HG03064 (cell line): ENCODE data around the gene TIMM22.
"Not testable (repeated sequence)": the region's sequence is repeated elsewhere in the genome, so short reads cannot be mapped to it uniquely, and the experiment has no call there.

Experiments
- ATAC-seq: cut with Tn5 transposase; IDR thresholded peaks from one replicate; pipeline ENCODE4 v1.9.1; 2021; ENCODE audit warnings: low read depth; ENCODE audit not compliant: unreplicated experiment

TIMM22 gene

GRCh38 chr17:1036171-1036844 is 39.4 kb downstream of the TIMM22 start:
- no peak for ATAC-seq

DNA sequence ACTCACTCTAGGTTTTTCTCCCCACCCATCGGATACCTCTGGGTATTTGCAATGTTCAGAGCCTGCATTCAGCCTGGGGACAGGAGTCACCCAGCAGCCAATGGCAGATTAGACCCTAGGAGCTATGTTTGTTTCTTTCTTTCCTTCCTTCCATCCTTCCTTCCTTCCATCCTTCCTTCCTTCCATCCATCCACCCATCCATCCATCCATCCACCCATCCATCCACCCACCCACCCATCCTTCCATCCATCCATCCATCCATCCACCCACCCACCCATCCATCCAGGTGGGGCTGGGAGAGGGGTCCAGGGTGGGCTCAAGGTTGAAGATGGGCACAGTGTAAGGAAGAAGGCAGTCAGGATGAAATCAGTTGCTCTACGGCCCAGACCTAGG is 39.9 kb downstream of the TIMM22 start:
- no peak for ATAC-seq

DNA sequence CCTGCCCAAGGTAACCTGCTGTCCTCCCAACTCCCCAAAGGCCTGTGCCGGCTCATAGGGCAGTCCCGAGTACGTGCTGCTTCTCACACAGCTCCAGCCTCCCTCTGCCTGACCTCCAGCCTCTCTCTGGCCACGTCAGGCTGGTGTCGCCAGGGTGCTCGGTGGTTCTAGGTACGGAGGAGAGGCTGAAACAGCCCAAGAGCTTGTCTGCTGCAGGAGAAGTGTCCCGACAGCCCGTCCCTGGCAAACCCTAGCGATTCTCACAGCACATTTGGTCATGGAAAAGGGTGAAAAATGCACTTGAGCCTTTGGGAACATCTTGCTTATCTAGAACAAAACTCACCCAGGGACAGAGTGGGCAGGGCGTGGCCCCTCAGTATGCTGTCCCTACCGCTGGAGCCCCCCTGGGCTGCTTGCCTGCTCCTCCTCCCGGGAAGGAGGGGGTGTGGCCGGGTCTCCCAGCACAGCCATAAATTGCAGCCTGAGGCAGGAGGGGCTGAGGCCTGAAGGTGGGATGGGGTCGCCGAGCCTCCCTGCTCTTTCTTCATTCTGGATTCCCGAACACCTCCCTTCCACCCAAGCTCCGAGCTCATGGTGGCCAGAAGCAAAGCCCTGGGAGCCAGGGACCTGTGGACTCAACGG is 40.4 kb downstream of the TIMM22 start:
- no peak for ATAC-seq

DNA sequence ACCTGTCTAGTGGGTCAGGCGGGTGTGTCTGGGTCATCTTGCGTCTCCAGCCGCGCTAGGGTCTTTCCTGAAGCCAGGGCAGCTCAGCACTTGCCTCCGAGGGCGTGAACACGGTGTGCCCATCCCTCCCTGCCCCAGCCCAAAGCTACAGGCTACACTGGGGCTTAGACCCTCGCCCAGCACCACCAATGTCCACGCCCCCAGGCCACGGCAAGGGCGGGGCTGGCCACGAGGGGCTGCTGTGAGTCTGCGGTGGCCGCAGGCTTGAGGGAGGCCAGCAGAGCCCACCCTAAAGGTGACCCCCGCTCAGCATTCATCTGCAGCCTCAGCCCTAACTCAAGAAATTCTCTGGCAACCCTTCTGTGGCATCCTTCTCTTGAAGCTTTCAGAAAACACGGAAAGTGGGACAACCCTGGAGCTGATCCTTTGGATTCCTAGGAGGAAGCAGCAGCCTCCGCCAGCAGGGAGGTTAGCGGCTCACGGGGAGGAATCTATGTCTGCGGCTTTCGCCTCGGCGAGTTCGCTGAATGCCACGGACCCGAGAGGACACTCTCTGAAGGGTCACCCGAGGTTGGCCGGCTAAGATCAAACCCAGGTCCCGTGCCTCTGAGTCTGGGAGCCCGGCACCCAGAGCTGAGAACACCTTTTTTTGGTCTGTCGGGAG is 41.7 kb downstream of the TIMM22 start:
- no peak for ATAC-seq

DNA sequence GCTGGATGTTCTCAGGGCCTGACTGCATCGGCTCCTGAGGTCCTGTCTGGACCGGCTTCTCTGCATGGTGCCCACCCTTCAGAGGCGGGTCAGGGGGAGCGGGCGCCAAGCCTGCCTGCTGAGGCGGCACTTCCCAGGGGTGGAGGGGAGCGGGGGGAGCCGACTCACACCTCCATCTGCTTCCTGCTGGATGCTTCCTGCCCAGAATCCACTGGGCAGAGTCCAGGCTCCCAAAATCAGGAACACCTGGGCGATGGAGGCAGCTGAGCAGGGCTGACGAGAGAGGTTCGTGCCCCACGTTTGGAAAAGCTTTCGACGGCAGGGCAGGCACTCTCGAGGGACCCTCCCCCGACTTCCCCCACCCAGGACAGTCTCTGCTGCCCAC is 42.2 kb downstream of the TIMM22 start:
- no peak for ATAC-seq

- ATAC-seq = no peak
Measured at GRCh38 chr17:1039511-1040215, 42.7 kb downstream of the TIMM22 start.

DNA sequence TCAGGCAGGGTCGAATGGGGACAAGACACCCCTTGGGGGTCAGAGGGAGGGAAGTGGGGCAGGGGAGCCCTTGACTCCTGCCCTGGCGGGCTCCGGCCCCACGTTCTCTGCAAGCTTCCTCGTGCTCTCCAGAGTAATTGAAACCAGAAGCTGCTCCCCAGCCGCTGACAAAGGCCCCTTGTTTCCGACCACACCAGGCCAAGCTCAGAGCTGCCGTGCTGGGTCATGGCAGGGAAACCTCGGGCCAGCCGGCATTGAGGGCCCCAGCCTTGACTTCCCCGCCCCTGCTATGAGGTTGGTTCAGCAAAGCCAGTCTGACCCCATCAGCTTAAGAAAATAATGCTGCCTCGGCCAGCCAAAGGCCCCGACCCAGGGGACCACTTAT is 43.3 kb downstream of the TIMM22 start:
- no peak for ATAC-seq

DNA sequence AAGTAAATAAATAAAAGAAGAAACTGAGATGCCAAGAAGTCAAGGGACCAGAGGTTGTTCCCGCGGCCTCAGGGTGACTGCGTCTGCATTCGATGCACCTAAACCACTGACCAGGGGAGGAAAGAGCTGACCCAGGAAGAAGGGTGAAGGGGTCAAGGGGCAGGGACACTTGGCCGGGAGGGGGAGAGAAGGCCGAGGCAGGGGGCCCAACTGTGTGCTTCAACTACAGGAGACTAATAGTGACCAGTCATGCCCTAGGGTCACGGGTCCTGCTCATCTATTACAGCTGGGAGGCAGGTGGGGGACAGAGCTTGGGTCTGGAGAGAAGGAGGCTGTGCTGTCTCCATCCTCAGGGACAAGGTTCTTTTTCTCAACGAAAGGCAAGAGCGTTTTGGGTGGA is 44.8 kb downstream of the TIMM22 start:
- no peak for ATAC-seq

GRCh38 chr17:1042486-1042885 is 45.6 kb downstream of the TIMM22 start:
- no peak for ATAC-seq

GRCh38 chr17:1043601-1044251 is 46.8 kb downstream of the TIMM22 start:
- no peak for ATAC-seq

DNA sequence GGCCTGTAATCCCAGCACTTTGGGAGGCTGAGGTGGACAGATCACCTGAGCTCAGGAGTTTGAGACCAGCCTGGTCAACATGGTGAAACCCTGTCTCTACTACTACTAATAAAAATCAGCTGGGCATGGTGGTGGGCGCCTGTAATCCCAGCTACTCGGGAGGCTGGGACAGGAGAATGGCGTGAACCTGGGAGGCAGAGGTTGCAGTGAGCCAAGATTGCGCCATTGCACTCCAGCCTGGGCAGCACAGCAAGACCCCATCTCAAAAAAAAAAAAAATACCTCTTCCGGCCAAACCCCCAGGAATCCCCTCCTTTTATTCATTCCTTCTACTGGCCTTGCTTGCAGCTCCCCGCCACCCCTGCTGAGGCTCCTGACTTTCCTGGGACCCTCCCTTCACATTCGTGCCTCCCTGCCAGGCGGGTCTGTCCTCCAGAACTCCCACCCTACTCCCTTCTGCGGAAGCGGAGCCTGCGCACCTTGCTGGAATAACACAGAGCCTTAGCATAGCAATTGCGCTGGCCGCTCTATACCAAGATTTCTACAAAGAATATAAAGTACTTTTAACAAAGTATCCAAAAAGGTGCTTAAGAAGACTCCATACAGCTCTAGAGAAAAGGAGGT is 47.6 kb downstream of the TIMM22 start:
- ATAC-seq = not testable (repeated sequence)

GRCh38 chr17:1045456-1045855 is 48.5 kb downstream of the TIMM22 start:
- ATAC-seq = no peak

- ATAC-seq = no peak
Measured at GRCh38 chr17:1047177-1047878, 50.4 kb downstream of the TIMM22 start.

DNA sequence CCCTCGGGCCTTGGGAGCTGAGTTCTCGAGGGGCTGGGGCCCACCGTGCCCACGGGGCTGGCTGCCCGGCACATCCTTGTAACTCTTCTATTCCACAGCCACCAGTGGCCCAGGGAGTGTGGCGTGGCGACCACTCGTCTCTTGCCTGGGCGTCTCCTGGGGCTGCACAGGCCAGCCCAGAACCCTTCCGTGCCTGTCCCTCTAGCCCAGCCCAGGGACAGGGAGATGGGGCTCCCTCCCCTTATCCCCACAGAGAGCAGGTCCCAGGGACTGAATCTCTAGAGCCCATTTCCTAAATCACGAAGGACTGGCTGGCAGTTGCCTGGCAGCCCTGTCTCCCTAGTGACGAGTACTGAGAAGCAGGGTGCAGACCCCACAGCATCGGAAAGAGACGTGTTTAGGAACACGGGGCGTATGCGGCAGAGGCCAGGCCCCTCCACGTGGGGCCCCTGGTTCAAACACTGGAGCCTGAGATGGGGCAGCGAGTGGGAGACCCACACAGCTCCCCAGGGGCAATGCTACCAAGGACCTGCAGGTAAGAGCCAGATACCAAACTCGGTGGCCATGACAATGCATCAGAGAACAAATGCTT is 51.0 kb downstream of the TIMM22 start:
- no peak for ATAC-seq

- not testable (repeated sequence) for ATAC-seq
Measured at GRCh38 chr17:1048516-1049115, 51.7 kb downstream of the TIMM22 start.

DNA sequence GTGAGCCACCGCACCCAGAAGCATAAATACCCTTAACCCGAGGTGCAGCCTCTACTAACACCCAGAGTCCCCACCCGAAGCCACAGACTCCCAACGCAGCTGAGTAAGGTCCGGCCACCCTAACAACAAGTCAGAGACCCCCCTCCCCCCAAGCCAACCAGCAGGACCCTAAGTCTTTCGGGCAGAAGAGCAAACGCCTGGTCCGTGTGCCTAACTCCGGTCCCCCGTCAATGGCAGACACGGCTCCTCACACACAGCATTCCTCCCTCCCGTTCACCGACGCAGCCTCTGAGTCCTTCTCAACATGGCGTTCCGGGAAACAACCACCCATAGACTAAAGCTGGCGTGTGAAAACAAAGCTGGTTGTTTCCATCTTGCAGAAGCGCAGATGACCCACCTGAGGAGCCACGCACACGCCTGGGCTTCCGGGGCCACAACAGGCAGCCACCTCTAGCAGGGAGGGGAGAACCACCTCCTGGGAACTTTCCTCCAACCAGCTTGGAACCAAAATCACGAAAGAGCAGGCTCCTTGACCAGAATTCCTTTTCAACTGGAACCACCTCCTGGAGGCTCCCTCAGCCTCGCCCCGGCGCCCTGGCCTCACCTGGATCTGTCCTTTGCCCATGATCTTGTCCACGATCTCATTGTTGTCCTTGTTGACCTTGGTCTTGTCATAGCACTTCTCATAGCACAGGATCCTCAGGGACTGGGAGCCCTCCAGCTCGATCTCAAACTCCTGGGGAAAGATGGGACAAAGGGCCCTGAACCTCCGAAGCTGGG is 52.7 kb downstream of the TIMM22 start:
- ATAC-seq = no peak

GRCh38 chr17:1050246-1050995 is 53.5 kb downstream of the TIMM22 start:
- ATAC-seq = no peak
